Activated CD4-positive, alpha-beta memory T cell treated with anti-CD3 and anti-CD28 coated beads for 36 hours (primary cell): ENCODE measurements around the gene CAPN15. TPM values are rescaled to one million over a fixed set of nuclear protein-coding genes. Genes with fewer than 3 reads are reported as not detected.
A peak's percentile ranks its signal among the peaks of the same experiment; 100 is the strongest.
"Not testable (repeated sequence)": the region's sequence is repeated elsewhere in the genome, so short reads cannot be mapped to it uniquely, and the experiment has no call there.

Source experiments
- CTCF ChIA-PET: fragments of 350-600 bp; sonication (Branson Sonifier 250); formaldehyde crosslinking; loops from one replicate; lab custom pipeline; 2021; ENCODE audit warnings: antibody characterized with exemption, inconsistent platforms; lab: Charles Lee
- POLR2A ChIA-PET: fragments of 350-600 bp; sonication (Branson Sonifier 250); formaldehyde crosslinking; loops from one replicate; lab custom pipeline; 2021; ENCODE audit warnings: antibody characterized with exemption; lab: Charles Lee
- DNase-seq: peaks from one replicate; pipeline ENCODE4 v3.0.0-alpha.2; 2020
- H3K27ac Mint-ChIP-seq: one replicate; pipeline ENCODE4 v1.8.0; 2021; ENCODE audit warnings: mixed read lengths
- H3K27me3 Mint-ChIP-seq: one replicate; pipeline ENCODE4 v1.8.0; 2021; ENCODE audit warnings: mixed read lengths
- H3K36me3 Mint-ChIP-seq: one replicate; pipeline ENCODE4 v1.8.0; 2021; ENCODE audit warnings: mixed read lengths
- H3K4me1 Mint-ChIP-seq: one replicate; pipeline ENCODE4 v1.8.0; 2021; ENCODE audit warnings: low read depth, mixed read lengths
- H3K4me3 Mint-ChIP-seq: one replicate; pipeline ENCODE4 v1.8.0; 2021; ENCODE audit warnings: mild to moderate bottlenecking, mixed read lengths
- H3K9me3 Mint-ChIP-seq: one replicate; pipeline ENCODE4 v1.8.0; 2021; ENCODE audit warnings: mixed read lengths
- intact Hi-C: fragments of 100-400 bp; cut with micrococcal nuclease; formaldehyde crosslinking; loops from one replicate; pipeline ENCODE4 v1.15.1; 2023
- total RNA-seq, 2 experiments: library from RNA; stranded (reverse); gene quantifications; one replicate each; pipeline ENCODE4 v1.2.3, GENCODE V29; 2021

The CAPN15 gene
- total RNA-seq, result 10 to 100 TPM; 69.7 to 76.2 TPM

DNA sequence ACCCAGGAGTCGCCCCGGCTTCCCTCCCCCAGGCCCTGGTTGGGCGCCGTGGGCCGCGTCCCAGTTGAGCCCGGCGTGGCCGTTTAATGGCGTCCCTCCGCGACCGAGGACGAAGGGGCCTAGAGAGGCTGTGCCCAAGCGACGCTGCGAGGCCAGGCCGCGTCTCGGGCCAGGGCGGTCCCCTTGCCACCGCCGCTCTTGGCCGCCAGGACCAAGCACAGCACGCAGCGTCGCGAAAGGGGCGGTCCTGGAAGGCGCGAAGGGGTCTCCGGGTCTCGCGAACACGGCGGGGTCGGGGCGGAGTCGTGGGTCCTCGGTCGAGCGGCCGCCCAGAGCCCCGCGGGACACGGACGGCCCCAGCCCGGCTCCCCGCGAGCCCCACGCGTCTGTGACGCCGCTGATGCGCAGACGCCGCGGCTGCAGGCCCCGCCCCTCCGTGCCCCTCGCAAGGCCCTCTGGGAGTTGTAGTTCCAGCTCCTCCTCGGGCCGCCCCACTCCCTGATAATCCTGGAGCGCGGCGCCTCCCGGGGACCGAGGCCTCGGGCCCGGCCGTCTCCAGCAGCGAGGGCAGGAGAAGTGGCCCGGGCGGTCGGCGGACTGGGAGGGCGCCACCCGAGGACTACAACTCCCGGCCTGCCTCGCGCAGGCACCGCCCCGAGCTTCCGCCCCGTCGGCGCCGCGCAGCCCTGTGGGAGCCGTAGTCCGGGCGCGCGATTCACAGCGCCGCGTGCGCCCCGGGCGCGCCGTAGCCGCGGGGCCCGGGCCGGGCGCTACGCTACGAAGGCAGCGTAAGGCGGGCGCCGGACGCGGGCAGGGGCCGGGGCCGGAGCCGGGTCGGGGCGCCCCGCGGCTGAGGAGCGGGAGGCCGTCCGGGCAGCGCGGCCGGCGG lies at the start of gene CAPN15:
Gene CAPN15 (plus strand): TSS at position 698 of the 889 bp plus-strand sequence. CDS start 19,127 bp downstream, outside the sequence.
- DNase-seq, result peak; percentile 88
- H3K27me3 Mint-ChIP-seq, result no peaks in the 10 kb centered on the region
- H3K4me1 Mint-ChIP-seq, result peaks cover 39% of the 10 kb centered on the region
- peak within 1 kb of the TSS; percentile 99 for H3K27ac Mint-ChIP-seq
- intact Hi-C loops, result loop anchor here (5.0 kb wide), 1 partner anchor 135 kb away; no protein-coding TSS in a partner anchor
- peaks cover 3% of the 10 kb centered on the region for H3K36me3 Mint-ChIP-seq
- CTCF ChIA-PET, result interaction anchor here (1.2 kb wide), 1 partner anchor 135 kb away, joined by 6 read pairs; no protein-coding TSS in a partner anchor
- peak within 1 kb of the TSS; percentile 91 for H3K4me3 Mint-ChIP-seq
- H3K9me3 Mint-ChIP-seq, result no peaks in the 10 kb centered on the region
- POLR2A ChIA-PET, result interaction anchor here (0.8 to 1.7 kb wide), 6 partner anchors 61 to 799 kb away, joined by 3 to 7 read pairs (median 4); partner anchors contain the start of genes METTL26, RAB40C and WDR90

DNA sequence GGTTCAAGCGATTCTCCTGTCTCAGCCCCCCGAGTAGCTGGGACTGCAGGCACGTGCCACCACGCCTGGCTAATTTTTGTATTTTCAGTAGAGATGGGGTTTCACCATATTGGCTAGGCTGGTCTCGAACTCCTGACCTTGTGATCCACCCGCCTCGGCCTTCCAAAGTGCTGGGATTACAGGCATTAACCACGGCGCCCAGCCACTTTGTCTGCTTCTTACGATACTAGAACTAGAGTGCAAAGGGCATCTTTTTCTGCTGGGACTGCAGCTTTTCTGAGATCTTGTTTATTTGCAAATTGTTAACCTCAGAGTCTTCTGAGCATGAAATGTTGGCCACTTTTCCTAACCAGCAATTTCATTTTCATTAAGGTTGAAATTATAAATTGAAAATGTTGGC lies 49.2 kb upstream of the CAPN15 start:
- intact Hi-C loops, H3K9me3 Mint-ChIP-seq, DNase-seq, H3K4me3 Mint-ChIP-seq, CTCF ChIA-PET, H3K36me3 Mint-ChIP-seq, POLR2A ChIA-PET, H3K4me1 Mint-ChIP-seq, H3K27ac Mint-ChIP-seq, H3K27me3 Mint-ChIP-seq: not testable (repeated sequence)

DNA sequence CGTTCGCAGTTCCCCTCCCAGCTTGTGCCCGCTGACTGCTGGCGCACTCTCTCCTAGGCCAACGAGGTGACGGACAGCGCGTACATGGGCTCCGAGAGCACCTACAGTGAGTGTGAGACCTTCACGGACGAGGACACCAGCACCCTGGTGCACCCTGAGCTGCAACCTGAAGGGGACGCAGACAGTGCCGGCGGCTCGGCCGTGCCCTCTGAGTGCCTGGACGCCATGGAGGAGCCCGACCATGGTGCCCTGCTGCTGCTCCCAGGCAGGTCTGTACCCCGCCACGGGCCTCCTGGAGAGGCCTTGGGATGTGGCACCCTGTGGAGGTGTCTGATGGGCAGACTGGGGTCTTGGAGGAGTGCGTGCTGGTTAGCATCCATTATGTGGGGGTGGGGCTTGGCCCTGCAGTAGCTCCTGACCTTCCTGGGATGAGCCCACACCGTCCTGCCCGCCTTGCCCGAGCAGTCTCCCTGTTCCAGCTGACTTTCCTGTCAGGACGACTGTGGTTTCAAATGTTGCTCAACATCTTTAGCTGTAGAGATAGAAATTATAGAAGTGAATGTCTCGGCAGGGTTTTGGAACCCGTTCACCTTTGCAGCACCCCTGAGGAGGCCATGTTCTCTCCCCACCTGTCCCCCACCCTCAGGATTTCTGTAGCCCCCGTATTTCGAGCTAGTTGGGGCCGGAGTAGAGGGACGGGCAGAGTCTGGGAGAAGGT lies 44.9 kb upstream of the CAPN15 start:
- no peaks in the 10 kb centered on the region for H3K9me3 Mint-ChIP-seq
- ChIA-PET CTCF (no interaction called here), POLR2A (no interaction called here)
- peaks cover under 1% of the 10 kb centered on the region for H3K36me3 Mint-ChIP-seq
- DNase-seq, result no peak
- H3K27me3 Mint-ChIP-seq, result no peaks in the 10 kb centered on the region
- H3K27ac Mint-ChIP-seq, result no peak overlapping the region
- no peaks in the 10 kb centered on the region for H3K4me1 Mint-ChIP-seq
- intact Hi-C loops, result no loop called here
- no peak overlapping the region for H3K4me3 Mint-ChIP-seq

DNA sequence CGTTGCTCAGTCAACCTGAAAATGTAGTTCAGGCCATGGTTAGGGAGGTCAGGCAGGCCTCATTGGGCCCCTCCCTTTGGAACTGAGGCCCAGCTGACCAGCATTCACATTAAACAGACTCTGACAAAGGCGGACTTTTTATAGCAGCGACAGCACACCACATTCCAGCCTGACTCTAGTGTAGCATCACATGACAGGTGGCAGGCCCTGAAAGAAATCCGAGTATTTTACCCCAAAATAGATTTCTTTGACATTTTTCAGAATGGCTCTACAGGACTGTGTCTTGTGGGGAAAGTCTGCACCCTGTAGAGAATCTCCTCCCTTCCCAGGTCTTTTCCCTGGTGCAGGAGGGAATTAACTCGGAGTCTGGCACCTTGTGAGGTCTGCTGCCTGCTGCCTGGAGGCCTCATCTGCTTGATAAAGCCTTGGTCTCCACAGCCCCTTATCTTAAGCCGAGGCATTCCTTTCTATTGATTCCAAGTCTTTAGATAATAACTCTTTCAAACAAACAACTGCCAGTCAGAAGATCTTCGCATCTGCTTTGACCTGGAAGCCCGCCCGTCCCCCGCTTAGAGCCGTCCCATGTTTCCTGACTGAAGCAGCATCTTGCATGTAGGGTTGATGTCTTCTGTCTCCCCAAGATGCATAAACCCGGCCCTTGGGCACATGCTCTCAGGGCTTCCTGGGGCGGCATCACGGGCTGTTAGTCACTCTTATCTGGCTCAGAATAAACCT lies 44.0 kb upstream of the CAPN15 start:
- Mint-ChIP-seq H3K4me3 (no peak overlapping the region), H3K9me3 (no peaks in the 10 kb centered on the region), H3K36me3 (peaks cover 3% of the 10 kb centered on the region), H3K4me1 (no peaks in the 10 kb centered on the region), H3K27ac (no peak overlapping the region), H3K27me3 (no peaks in the 10 kb centered on the region)
- DNase-seq, result no peak
- intact Hi-C loops, result no loop called here
- ChIA-PET POLR2A (no interaction called here), CTCF (no interaction called here)

DNA sequence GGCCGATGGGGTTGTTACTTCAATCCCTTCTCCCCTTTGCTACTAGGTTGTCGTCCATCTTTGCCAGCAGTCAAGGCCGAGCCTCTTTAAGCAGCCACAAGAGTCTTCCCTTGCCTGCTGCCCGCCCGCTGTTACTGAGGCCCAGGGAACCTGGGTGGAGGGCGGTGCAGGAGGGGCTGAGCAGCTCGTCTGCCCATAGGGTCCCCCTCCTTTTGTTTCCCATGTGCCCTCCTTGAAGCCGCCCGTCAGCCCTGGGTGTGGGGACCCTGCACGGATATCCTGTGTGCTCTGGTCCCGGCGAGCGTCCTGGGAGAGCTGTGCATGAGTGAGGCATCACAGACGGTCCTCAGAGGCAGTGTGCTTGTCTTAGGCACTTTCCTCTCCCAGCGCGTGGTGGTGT lies 37.9 kb upstream of the CAPN15 start:
- H3K4me1 Mint-ChIP-seq, result no peaks in the 10 kb centered on the region
- H3K27ac Mint-ChIP-seq, result no peak overlapping the region
- intact Hi-C loops, result loop anchor here (5.0 kb wide), 1 partner anchor 97 kb away; no protein-coding TSS in a partner anchor
- no peaks in the 10 kb centered on the region for H3K27me3 Mint-ChIP-seq
- CTCF ChIA-PET, result no interaction called here
- no peaks in the 10 kb centered on the region for H3K9me3 Mint-ChIP-seq
- DNase-seq, result no peak
- H3K4me3 Mint-ChIP-seq, result no peak overlapping the region
- peaks cover 3% of the 10 kb centered on the region for H3K36me3 Mint-ChIP-seq
- POLR2A ChIA-PET, result no interaction called here

DNA sequence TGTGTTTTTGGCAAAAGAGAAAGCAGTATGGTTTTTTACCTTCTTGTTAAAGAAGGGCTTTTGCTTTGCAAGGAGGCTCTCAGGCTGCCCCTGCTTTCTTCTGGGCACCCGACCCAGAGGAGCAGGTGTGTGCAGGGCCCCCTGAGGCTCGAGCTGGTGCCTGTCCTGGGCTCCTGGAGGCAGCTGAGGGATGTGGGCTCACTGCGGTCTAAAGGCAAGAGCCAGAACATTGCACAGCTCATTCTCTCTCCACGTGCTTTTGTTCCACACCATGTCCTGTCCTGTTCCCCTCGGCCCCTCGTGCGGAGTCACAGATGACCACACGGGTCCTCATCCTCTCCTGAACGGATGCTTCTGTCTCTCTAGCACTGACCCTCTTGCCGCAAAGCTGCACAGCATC lies 36.7 kb upstream of the CAPN15 start:
- intact Hi-C loops, result no loop called here

DNA sequence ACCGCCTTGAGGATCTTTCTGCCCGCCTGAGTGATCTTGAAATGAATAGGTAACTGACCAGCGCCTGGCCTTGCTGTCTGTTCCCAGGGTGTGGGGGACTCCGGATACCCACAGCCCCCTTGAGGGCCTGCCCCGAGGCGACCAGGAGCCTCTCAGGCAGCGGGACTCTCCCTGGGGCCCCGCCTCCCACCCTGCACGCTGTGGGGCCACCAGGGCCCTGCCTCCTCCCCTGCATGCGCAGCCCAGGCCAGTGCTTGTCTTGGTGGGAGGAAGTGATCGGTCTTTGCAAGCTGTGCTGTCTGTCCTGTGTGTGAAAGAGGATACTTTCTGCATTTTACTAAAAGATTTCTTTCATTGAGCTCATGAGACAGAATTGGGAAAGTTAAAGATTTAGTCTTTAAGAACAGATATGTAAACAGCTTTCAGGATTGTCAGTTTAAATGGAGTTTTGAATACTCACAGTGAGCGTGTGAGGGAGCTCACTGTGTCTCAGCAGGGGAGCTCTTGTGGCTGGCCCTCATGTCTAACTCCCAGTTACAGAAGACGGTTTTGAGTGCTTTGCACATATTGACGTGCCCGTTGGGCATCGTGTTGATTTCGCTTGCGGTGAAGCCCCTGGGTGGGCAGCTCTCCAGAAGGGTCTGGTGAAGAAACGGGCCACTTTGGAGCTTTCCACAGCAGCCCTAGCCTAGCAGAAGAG lies 36.1 kb upstream of the CAPN15 start:
- POLR2A ChIA-PET, result no interaction called here
- no peak overlapping the region for H3K4me3 Mint-ChIP-seq
- H3K4me1 Mint-ChIP-seq, result no peaks in the 10 kb centered on the region
- CTCF ChIA-PET, result no interaction called here
- DNase-seq, result no peak
- no peak overlapping the region for H3K27ac Mint-ChIP-seq
- no peaks in the 10 kb centered on the region for H3K27me3 Mint-ChIP-seq
- intact Hi-C loops, result no loop called here
- no peaks in the 10 kb centered on the region for H3K9me3 Mint-ChIP-seq
- H3K36me3 Mint-ChIP-seq, result peaks cover 3% of the 10 kb centered on the region

More for the DNA sequence above, 36.7 kb upstream of the CAPN15 start:
- Mint-ChIP-seq H3K36me3 (peaks cover 3% of the 10 kb centered on the region), H3K4me3 (no peak overlapping the region), H3K9me3 (no peaks in the 10 kb centered on the region), H3K27ac (no peak overlapping the region), H3K4me1 (no peaks in the 10 kb centered on the region), H3K27me3 (no peaks in the 10 kb centered on the region)
- CTCF ChIA-PET, result no interaction called here
- POLR2A ChIA-PET, result no interaction called here
- no peak for DNase-seq

DNA sequence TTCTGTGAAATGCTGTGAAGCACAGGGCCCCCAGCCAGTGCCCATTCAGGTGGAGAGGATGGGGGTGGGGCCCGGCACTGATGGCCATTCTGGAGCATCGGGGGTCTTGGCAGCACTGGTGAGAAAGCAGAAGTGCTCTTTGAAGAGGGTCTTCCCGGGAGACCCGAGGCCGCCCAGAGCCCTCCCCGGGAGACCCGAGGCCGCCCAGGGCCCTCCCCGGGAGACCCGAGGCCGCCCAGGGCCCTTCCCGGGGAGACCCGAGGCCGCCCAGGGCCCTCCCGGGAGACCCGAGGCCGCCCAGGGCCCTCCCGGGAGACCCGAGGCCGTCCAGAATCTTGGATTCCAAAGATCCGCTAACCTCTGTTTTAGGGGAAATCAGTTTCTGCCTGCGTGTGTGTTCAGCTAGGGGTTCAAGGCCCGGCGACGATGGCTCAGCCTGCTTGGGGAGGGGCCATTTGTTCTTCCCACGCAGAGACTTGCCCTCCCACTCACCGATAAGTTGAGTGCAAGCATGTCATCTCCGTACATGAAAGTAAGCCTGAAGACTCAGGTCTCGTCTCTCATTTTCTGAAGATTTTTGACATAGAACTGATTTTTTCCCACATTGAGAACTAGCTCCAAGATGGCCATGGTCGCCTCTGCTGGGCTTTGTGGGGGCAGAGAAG lies 35.2 kb upstream of the CAPN15 start:
- CTCF ChIA-PET, result no interaction called here
- no peak for DNase-seq
- POLR2A ChIA-PET, result no interaction called here
- intact Hi-C loops, result no loop called here
- Mint-ChIP-seq H3K4me3 (no peak overlapping the region), H3K36me3 (peaks cover 3% of the 10 kb centered on the region), H3K9me3 (no peaks in the 10 kb centered on the region), H3K27me3 (no peaks in the 10 kb centered on the region), H3K27ac (no peak overlapping the region), H3K4me1 (no peaks in the 10 kb centered on the region)

DNA sequence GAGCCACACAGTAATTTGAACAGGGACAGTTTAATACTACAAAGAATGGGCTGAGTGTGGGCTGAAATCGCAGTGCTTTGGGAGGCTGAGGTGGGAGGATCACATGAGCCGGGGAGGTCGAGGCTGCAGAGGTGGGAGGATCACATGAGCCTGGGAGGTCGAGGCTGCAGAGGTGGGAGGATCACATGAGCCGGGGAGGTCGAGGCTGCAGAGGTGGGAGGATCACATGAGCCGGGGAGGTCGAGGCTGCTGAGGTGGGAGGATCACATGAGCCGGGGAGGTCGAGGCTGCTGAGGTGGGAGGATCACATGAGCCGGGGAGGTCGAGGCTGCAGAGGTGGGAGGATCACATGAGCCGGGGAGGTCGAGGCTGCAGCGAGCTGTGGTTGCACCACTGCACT lies 32.8 kb upstream of the CAPN15 start:
- H3K27ac Mint-ChIP-seq, DNase-seq, H3K36me3 Mint-ChIP-seq, intact Hi-C loops, H3K4me3 Mint-ChIP-seq, H3K9me3 Mint-ChIP-seq, H3K4me1 Mint-ChIP-seq, POLR2A ChIA-PET, H3K27me3 Mint-ChIP-seq: not testable (repeated sequence)
- CTCF ChIA-PET, result interaction anchor here (1.0 kb wide), 1 partner anchor 103 kb away, joined by 3 read pairs; no protein-coding TSS in a partner anchor

DNA sequence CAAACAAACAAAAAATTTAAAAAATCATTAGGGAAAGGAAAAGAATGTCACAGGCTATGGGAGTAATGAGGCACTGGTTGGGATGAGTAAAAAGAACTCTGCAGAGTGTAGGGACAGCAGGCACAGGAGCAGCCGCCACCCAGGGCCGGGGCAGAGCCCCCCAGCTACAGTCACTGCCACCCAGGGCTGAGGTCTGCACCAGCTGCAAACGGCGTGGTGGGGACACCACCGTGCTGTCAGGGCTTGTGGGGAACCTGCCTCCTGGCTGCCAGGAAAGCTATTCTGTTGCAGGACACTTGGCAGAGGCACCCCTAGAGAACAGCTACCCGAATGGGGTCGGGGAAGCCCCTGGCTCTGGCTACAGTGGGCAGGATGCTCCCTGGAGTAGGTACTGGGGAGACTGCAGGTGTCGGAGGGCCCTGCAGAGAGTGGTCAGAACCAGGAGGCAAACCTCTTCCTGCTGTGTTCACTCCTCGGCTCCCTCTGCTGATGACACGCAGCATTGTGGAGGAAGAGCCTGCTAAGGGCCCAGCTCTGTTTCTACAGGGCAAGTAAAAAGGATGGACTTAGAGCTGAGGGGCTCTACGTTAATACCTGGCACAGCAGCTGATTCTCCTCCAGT lies 32.3 kb upstream of the CAPN15 start:
- DNase-seq, result peak; percentile 35
- Mint-ChIP-seq H3K4me3 (no peak overlapping the region), H3K27ac (no peak overlapping the region), H3K36me3 (no peaks in the 10 kb centered on the region), H3K27me3 (no peaks in the 10 kb centered on the region), H3K4me1 (no peaks in the 10 kb centered on the region), H3K9me3 (no peaks in the 10 kb centered on the region)
- intact Hi-C loops, result no loop called here
- ChIA-PET CTCF (interaction anchor here (1.0 kb wide), 2 partner anchors 103 to 388 kb away, joined by 3 read pairs; no protein-coding TSS in a partner anchor), POLR2A (no interaction called here)
